Endothelial cell of umbilical vein (primary cell): ENCODE measurements around the gene NBEAL2.

Source experiments
- CTCF ChIP-seq, 2 donors: IDR thresholded peaks; 1 replicate in 1 of 2; 2 replicates in 1 of 2; pipeline ENCODE4 v1.5.1; 2011; ENCODE audit warnings: low read length in 2 of 2, mild to moderate bottlenecking in 2 of 2, moderate library complexity in 2 of 2, control low read depth in 1 of 2, inconsistent platforms in 1 of 2, low read depth in 1 of 2; ENCODE audit not compliant: insufficient read depth in 1 of 2; ENCODE audit errors: extremely low read depth in 1 of 2
- EZH2 ChIP-seq: IDR thresholded peaks from 2 replicates; pipeline ENCODE4 v1.6.1; 2012; ENCODE audit warnings: borderline replicate concordance, low read depth, mild to moderate bottlenecking, moderate library complexity, low read length, inconsistent platforms; ENCODE audit not compliant: severe bottlenecking
- FOS ChIP-seq: IDR thresholded peaks from 2 replicates; pipeline ENCODE4 v1.6.1; 2011; ENCODE audit warnings: mild to moderate bottlenecking, low read length, moderate library complexity, borderline replicate concordance; ENCODE audit not compliant: insufficient read depth
- MAX ChIP-seq: IDR thresholded peaks from 2 replicates; pipeline ENCODE4 v1.6.1; 2011; ENCODE audit not compliant: insufficient read depth, insufficient read length
- MYC ChIP-seq: IDR thresholded peaks from one replicate; pipeline ENCODE4 v1.6.1; 2011; ENCODE audit warnings: mild to moderate bottlenecking, low read depth, low read length
- POLR2A ChIP-seq: IDR thresholded peaks from 2 replicates; pipeline ENCODE4 v1.6.1; 2012; ENCODE audit warnings: low read depth, mild to moderate bottlenecking, control low read depth, low read length
- POLR2AphosphoS5 ChIP-seq: IDR thresholded peaks from 2 replicates; pipeline ENCODE4 v1.6.1; 2012; ENCODE audit warnings: low read depth, mild to moderate bottlenecking, control low read depth, low read length, moderate library complexity; ENCODE audit not compliant: insufficient read depth

GRCh38 chr3:47000922-47001730, 21.7 kb downstream of the NBEAL2 start:
- TF ChIP-seq CTCF (IDR thresholded peaks at IDR 0.05; ENCODE audit: extremely low read depth in 1 of 2, insufficient read depth in 1 of 2, low read depth in 1 of 2, low read length in 2 of 2) (no peak), POLR2A (no peak), MYC (no peak), POLR2AphosphoS5 (no peak), EZH2 (no peak), FOS (no peak), MAX (no peak)
